Measurements from ENCODE around the gene INAVA. TPM values are rescaled to one million over a fixed set of nuclear protein-coding genes. Genes with fewer than 3 reads are reported as not detected.

INAVA gene
- total RNA-seq, 1 donor from 2014 or later: 23.7 TPM

DNA sequence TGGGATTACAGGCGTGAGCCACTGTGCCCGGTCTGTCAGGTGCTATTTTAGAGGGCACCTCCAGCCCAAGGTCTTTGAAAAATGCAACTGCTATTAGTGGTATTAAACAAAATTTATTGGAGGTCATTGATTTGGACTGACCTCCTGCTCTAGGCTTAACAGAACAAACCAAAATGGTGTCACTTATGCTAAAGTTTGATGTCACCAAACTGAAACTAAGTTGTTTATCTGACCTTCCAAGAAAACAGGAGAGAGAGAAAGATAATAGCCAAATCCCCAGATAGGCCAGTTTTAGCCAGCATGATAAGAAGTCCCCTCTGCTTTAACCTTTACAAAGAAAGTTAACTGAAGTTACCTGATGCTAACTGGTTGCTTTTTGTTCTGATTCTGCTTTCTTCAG, 8.1 kb upstream of the INAVA start:
- H3K27me3 Mint-ChIP-seq (ENCODE audit: insufficient read depth, low read depth): peaks cover 11% of the 10 kb centered on the region
- H3K36me3 ChIP-seq: no peaks in the 10 kb centered on the region
- peak overlapping the region; percentile 3 for H2AFZ ChIP-seq (replicated peaks)
- no peak overlapping the region for H3K4me3 ChIP-seq
- no peak overlapping the region for H3K4me2 ChIP-seq
- H3K4me1 Mint-ChIP-seq: peaks cover 34% of the 10 kb centered on the region
- H3K27me3 ChIP-seq: no peaks in the 10 kb centered on the region
- TF ChIP-seq EZH2 (IDR thresholded peaks at IDR 0.05): no peak
- TF ChIP-seq, protein P1, sequence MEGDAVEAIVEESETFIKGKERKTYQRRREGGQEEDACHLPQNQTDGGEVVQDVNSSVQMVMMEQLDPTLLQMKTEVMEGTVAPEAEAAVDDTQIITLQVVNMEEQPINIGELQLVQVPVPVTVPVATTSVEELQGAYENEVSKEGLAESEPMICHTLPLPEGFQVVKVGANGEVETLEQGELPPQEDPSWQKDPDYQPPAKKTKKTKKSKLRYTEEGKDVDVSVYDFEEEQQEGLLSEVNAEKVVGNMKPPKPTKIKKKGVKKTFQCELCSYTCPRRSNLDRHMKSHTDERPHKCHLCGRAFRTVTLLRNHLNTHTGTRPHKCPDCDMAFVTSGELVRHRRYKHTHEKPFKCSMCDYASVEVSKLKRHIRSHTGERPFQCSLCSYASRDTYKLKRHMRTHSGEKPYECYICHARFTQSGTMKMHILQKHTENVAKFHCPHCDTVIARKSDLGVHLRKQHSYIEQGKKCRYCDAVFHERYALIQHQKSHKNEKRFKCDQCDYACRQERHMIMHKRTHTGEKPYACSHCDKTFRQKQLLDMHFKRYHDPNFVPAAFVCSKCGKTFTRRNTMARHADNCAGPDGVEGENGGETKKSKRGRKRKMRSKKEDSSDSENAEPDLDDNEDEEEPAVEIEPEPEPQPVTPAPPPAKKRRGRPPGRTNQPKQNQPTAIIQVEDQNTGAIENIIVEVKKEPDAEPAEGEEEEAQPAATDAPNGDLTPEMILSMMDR (IDR thresholded peaks at IDR 0.05): no peak
- no peak for TF ChIP-seq EZH2phosphoT487 (IDR thresholded peaks at IDR 0.05)
- no peak overlapping the region for H3K9ac ChIP-seq
- H3K4me3 Mint-ChIP-seq: no peak overlapping the region
- no peak for DNase-seq (ENCODE audit: low spot score)
- H3K36me3 Mint-ChIP-seq: no peaks in the 10 kb centered on the region
- H3K79me2 ChIP-seq (ENCODE audit: low read depth): no peaks in the 10 kb centered on the region
- H4K20me1 ChIP-seq (ENCODE audit: low read depth): no peaks in the 10 kb centered on the region
- no peak overlapping the region for H3K27ac ChIP-seq
- H3K9me3 Mint-ChIP-seq: no peaks in the 10 kb centered on the region
- no peak overlapping the region for H3K27ac Mint-ChIP-seq
- H3K9me3 ChIP-seq (ENCODE audit: low read depth): no peaks in the 10 kb centered on the region
- H3F3A ChIP-seq (ENCODE audit: low read depth): peaks cover 30% of the 10 kb centered on the region
- peaks cover 20% of the 10 kb centered on the region for H3K4me1 ChIP-seq

DNA sequence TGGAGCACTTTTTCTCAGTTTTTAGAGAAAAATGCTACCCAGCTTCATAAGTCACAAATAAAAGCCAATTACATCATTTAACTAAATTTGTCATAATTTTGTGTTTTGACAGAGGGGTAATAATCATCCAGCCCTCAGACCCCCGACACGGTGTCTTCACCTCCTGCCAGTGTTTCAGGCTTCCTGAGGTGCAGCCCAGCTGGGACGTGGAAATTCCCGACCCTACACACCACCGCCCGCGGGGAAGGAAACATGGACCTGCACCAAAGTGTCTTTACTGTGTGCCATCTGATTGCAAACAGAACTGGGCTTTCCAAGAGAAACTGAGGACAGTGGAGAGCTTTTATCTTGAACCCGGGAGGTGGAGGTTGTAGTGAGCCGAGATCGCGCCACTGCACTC, 7.7 kb upstream of the INAVA start:
- Mint-ChIP-seq H3K4me1 (peaks cover 35% of the 10 kb centered on the region), H3K27ac (peak overlapping the region; percentile 43), H3K36me3 (no peaks in the 10 kb centered on the region), H3K4me3 (peak overlapping the region; percentile 22), H3K9me3 (no peaks in the 10 kb centered on the region), H3K27me3 (ENCODE audit: insufficient read depth, low read depth) (peaks cover 11% of the 10 kb centered on the region)
- TF ChIP-seq EZH2phosphoT487 (IDR thresholded peaks at IDR 0.05) (no peak), EZH2 (IDR thresholded peaks at IDR 0.05) (no peak)
- TF ChIP-seq, protein P1 (IDR thresholded peaks at IDR 0.05): no peak
- peaks cover 34% of the 10 kb centered on the region for H3F3A ChIP-seq (ENCODE audit: low read depth)
- no peaks in the 10 kb centered on the region for H3K36me3 ChIP-seq
- no peak overlapping the region for H3K4me2 ChIP-seq
- H4K20me1 ChIP-seq (ENCODE audit: low read depth): no peaks in the 10 kb centered on the region
- no peaks in the 10 kb centered on the region for H3K27me3 ChIP-seq
- no peaks in the 10 kb centered on the region for H3K9me3 ChIP-seq (ENCODE audit: low read depth)
- H3K9ac ChIP-seq: no peak overlapping the region
- H2AFZ ChIP-seq (replicated peaks): peak overlapping the region; percentile 3
- peaks cover 3% of the 10 kb centered on the region for H3K79me2 ChIP-seq (ENCODE audit: low read depth)
- H3K4me1 ChIP-seq: peaks cover 20% of the 10 kb centered on the region
- H3K27ac ChIP-seq: no peak overlapping the region
- no peak overlapping the region for H3K4me3 ChIP-seq
- no peak for DNase-seq (ENCODE audit: low spot score)

DNA sequence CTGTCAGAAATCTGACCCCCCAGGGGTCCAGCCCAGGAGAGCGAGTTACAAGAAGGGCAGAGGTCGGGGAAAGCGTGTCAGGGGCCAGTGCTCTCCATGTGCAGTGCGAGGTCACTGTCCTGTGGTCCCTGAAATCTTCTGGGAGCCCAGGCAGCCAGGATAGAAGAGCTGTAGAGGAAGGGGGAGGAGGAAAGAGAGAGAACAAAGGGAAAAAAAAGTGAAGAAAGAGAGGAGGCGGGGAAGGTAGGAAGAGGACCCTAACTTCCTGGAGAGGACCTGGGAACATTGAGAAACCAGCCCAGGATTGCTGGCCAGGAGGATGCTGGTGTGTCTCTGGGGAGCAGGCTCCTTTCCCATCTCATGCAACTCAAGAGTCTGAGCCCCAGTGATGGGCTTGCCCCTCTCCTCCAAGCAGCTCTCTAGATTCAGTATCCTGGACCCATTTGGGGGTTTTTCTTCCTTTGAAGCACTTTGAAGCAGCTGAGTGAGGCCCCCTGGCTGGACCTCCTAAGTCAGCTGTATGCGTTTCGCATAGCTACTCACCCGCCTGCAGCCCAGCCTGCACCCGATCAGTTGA, 6.8 kb upstream of the INAVA start:
- Histone ChIP-seq H3K9me3 (ENCODE audit: low read depth) (no peaks in the 10 kb centered on the region), H3K36me3 (no peaks in the 10 kb centered on the region), H3K4me3 (no peak overlapping the region), H3K9ac (no peak overlapping the region), H3K27ac (no peak overlapping the region), H2AFZ (replicated peaks) (peak overlapping the region; percentile 83), H3F3A (ENCODE audit: low read depth) (peaks cover 41% of the 10 kb centered on the region), H3K27me3 (no peaks in the 10 kb centered on the region), H3K4me2 (no peak overlapping the region), H4K20me1 (ENCODE audit: low read depth) (peaks cover 5% of the 10 kb centered on the region), H3K4me1 (peaks cover 23% of the 10 kb centered on the region), H3K79me2 (ENCODE audit: low read depth) (peaks cover 11% of the 10 kb centered on the region)
- DNase-seq (ENCODE audit: low spot score): peak; percentile 12
- H3K4me3 Mint-ChIP-seq: no peak overlapping the region
- no peaks in the 10 kb centered on the region for H3K9me3 Mint-ChIP-seq
- H3K4me1 Mint-ChIP-seq: peaks cover 41% of the 10 kb centered on the region
- no peak overlapping the region for H3K27ac Mint-ChIP-seq
- H3K27me3 Mint-ChIP-seq (ENCODE audit: insufficient read depth, low read depth): peaks cover 11% of the 10 kb centered on the region
- H3K36me3 Mint-ChIP-seq: no peaks in the 10 kb centered on the region
- TF ChIP-seq EZH2 (IDR thresholded peaks at IDR 0.05): no peak
- TF ChIP-seq, protein P1 (IDR thresholded peaks at IDR 0.05): no peak
- no peak for TF ChIP-seq EZH2phosphoT487 (IDR thresholded peaks at IDR 0.05)

Measured in neural progenitor cell (in vitro differentiated cells).